ENCODE measurements around the gene SYT14. TPM values are rescaled to one million over a fixed set of nuclear protein-coding genes. Genes with fewer than 3 reads are reported as not detected.
"Not testable (repeated sequence)": the region's sequence is repeated elsewhere in the genome, so short reads cannot be mapped to it uniquely, and the experiment has no call there.

Gene SYT14
- total RNA-seq, 4 donors from 2014 or later: 0.98 to 4.2 (median 2.0) TPM

- Histone ChIP-seq H3K36me3 (no peaks in the 10 kb centered on the region), H3K4me3 (no peak overlapping the region), H3K4me1 (no peaks in the 10 kb centered on the region), H3K27me3 (no peaks in the 10 kb centered on the region), H3K9me3 (peaks cover 0 to 7% (median 0%) of the 10 kb centered on the region in 4 donors), H3K27ac (no peak overlapping the region)
- no peak for DNase-seq (ENCODE audit: low spot score in 2 of 2)
- WGBS, 2 donors: 74% methylated on average over 1 of the region's 1 CpG
- TF ChIP-seq CTCF (IDR thresholded peaks at IDR 0.05): no peak
- TF ChIP-seq EP300 (IDR thresholded peaks at IDR 0.05): no peak
- no peak for TF ChIP-seq POLR2A (IDR thresholded peaks at IDR 0.05)
Observed at GRCh38 chr1:210031473-210031872, 93.5 kb downstream of the SYT14 start.

DNA sequence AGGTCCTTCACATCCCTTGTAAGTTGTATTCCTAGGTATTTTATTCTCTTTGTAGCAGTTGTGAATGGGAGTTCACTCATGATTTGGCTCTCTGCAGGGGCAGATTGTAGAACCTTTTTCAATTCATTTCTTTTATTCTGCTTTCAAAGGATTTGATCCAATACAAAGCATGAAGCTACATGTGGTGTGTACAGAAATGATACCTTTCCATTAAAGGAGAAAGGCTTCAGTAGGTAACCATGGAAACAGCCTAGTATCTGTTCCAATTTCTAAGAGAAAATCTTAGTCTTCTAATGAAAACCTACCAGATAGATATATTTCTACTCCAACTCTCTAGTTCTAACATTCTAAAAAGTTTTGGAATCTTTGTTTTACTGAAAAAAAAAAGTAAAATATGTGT is 105.0 kb downstream of the SYT14 start:
- Histone ChIP-seq H3K27me3 (no peaks in the 10 kb centered on the region), H3K4me3 (no peak overlapping the region), H3K27ac (no peak overlapping the region), H3K9me3 (peaks cover 0 to 16% (median 1%) of the 10 kb centered on the region in 4 donors), H3K4me1 (no peaks in the 10 kb centered on the region), H3K36me3 (no peaks in the 10 kb centered on the region)
- TF ChIP-seq EP300 (IDR thresholded peaks at IDR 0.05) (no peak), POLR2A (IDR thresholded peaks at IDR 0.05) (no peak), CTCF (IDR thresholded peaks at IDR 0.05) (no peak)
- DNase-seq (ENCODE audit: low spot score in 2 of 2): no peak

DNA sequence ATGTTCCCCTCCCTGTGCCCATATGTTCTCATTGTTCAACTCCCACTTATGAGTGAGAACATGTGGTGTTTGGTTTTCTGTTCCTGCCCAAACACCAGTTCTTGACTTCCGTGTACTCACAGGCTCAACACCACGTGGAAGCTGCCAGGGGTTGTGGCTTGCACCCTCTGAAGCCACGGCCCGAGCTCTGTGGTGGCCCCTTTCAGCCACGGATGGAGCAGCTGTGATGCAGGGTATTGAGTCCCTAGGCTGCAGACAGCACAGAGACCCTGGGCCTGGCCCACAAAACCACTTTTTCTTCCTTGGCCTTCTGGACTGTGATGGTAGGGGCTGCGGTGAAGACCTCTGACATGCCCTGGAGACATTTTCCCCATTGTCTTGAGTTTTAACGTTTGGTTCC is 111.6 kb downstream of the SYT14 start:
- 67 to 70% methylated on average over 7 of the region's 7 CpGs for WGBS, 2 donors
- no peak for TF ChIP-seq POLR2A (IDR thresholded peaks at IDR 0.05)
- TF ChIP-seq CTCF (IDR thresholded peaks at IDR 0.05): no peak
- no peak for TF ChIP-seq EP300 (IDR thresholded peaks at IDR 0.05)
- no peak overlapping the region for H3K27ac ChIP-seq
- no peaks in the 10 kb centered on the region for H3K9me3 ChIP-seq
- no peak overlapping the region for H3K4me3 ChIP-seq
- H3K4me1 ChIP-seq: no peaks in the 10 kb centered on the region
- no peaks in the 10 kb centered on the region for H3K27me3 ChIP-seq
- DNase-seq (ENCODE audit: low spot score in 2 of 2): no peak
- H3K36me3 ChIP-seq: no peaks in the 10 kb centered on the region

DNA sequence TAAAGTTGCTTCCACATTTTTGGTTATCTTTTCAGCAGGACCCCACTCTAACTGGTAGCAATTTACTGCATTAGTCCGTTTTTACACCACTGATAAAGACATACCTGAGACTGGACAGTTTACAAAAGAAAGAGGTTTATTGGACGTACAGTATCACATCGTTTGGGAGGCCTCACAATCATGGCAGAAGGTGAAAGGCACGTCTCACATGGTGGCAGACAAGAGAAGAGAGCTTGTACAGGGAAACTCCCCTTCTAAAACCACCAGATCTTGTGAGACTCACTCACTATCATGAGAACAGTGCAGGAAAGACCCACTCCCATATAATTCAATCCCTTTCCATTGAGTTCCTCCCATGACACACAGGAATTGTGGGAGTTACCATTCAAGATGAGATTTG is 112.5 kb downstream of the SYT14 start:
- not testable (repeated sequence) for DNase-seq (ENCODE audit: low spot score in 2 of 2); H3K9me3 ChIP-seq; H3K4me3 ChIP-seq; H3K27ac ChIP-seq; H3K27me3 ChIP-seq; H3K36me3 ChIP-seq; H3K4me1 ChIP-seq
- 77 to 89% methylated on average over 4 of the region's 4 CpGs for WGBS, 2 donors

DNA sequence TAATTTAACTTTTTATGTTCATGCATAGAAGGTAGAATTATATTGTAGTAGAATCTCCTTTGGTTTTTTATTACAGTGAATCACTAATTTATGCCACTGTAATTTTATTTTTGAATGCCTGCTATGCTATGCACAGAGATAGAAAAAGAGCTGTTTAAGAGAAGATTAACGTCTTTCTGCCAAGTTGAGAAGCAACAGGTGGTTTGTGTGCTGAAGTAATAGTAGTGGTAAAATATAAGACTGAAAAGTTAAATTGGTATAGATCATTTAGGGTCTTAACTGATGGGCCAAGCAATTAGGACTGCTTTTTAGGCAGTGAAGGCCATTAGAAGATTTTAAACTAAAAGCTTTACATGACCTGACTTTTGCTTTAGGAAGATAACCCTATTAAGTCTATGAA is 115.1 kb downstream of the SYT14 start:
- Histone ChIP-seq H3K27ac (no peak overlapping the region), H3K27me3 (no peaks in the 10 kb centered on the region), H3K4me1 (no peaks in the 10 kb centered on the region), H3K9me3 (no peaks in the 10 kb centered on the region), H3K4me3 (no peak overlapping the region), H3K36me3 (no peaks in the 10 kb centered on the region)
- WGBS, 2 donors: 67 to 71% methylated on average over 1 of the region's 1 CpG
- no peak for DNase-seq (ENCODE audit: low spot score in 2 of 2)
- TF ChIP-seq CTCF (IDR thresholded peaks at IDR 0.05): no peak
- no peak for TF ChIP-seq EP300 (IDR thresholded peaks at IDR 0.05)
- no peak for TF ChIP-seq POLR2A (IDR thresholded peaks at IDR 0.05)

DNA sequence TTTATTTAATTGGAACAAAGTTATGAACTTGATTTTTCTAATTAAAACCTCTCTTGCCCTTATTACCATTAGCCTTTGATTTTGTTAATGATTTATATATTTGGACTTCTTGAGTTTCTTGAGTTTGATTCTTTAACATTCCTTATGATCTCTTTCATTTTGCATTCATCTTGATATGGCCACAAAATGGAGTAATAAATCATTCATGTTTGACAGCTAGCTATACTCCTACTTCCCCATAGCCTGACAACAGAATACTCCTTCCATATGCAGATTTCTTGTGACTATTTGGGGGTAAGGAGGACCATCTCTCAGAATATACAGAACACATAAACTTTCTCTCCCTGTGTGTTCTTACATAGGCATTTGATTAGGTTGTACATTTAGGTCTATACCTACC is 119.6 kb downstream of the SYT14 start:
- TF ChIP-seq POLR2A (IDR thresholded peaks at IDR 0.05) (no peak), EP300 (IDR thresholded peaks at IDR 0.05) (no peak), CTCF (IDR thresholded peaks at IDR 0.05) (no peak)
- Histone ChIP-seq H3K27ac (no peak overlapping the region), H3K4me3 (no peak overlapping the region), H3K27me3 (no peaks in the 10 kb centered on the region), H3K9me3 (no peaks in the 10 kb centered on the region), H3K4me1 (no peaks in the 10 kb centered on the region), H3K36me3 (no peaks in the 10 kb centered on the region)
- DNase-seq (ENCODE audit: low spot score in 2 of 2): no peak

Measured in tibial nerve (tissue), 4 donors.